RWPE2 (cell line): Measurements from ENCODE around the gene PDE4B.

Source experiments
- ATAC-seq: fragments of 200-7000 bp; cut with Tn5 transposase; 3 replicates; pipeline ENCODE4 v1.9.1; 2021; ENCODE audit warnings: low read depth
- DNase-seq: peaks from one replicate; pipeline ENCODE4 v3.0.0-alpha.2; 2020; ENCODE audit warnings: low spot score
- H3K27ac ChIP-seq: fragments of 450-650 bp; 2 replicates; pipeline ENCODE4 v1.5.1; 2017; ENCODE audit warnings: mild to moderate bottlenecking; ENCODE audit not compliant: poor library complexity, severe bottlenecking
- H3K27me3 ChIP-seq: fragments of 250-450 bp; sonication (Bioruptor Pico); 2 replicates; pipeline ENCODE4 v1.5.1; 2021; ENCODE audit warnings: mild to moderate bottlenecking, moderate library complexity; ENCODE audit not compliant: insufficient read depth, poor library complexity, severe bottlenecking
- H3K36me3 ChIP-seq: fragments of 250-450 bp; sonication (Bioruptor Pico); 2 replicates; pipeline ENCODE4 v1.5.1; 2020; ENCODE audit warnings: low read depth, mild to moderate bottlenecking, moderate library complexity
- H3K4me1 ChIP-seq: fragments of 250-450 bp; sonication (Bioruptor Pico); 2 replicates; pipeline ENCODE4 v1.5.1; 2021; ENCODE audit warnings: mild to moderate bottlenecking, moderate library complexity; ENCODE audit not compliant: insufficient read depth, poor library complexity, severe bottlenecking
- H3K4me3 ChIP-seq: fragments of 250-450 bp; sonication (Bioruptor Pico); 2 replicates; pipeline ENCODE4 v1.5.1; 2021; ENCODE audit warnings: mild to moderate bottlenecking, moderate library complexity; ENCODE audit not compliant: severe bottlenecking
- H3K9me3 ChIP-seq: fragments of 250-450 bp; sonication (Bioruptor Pico); 2 replicates; pipeline ENCODE4 v1.5.1; 2021; ENCODE audit warnings: mild to moderate bottlenecking, moderate library complexity; ENCODE audit not compliant: severe bottlenecking
- TF ChIP-seq, protein P1 (sequence below): fragments of 450-650 bp; IDR thresholded peaks from one replicate; pipeline ENCODE4 v1.5.1; 2017; ENCODE audit warnings: mild to moderate bottlenecking, moderate library complexity; ENCODE audit not compliant: poor library complexity, severe bottlenecking

PDE4B gene

DNA sequence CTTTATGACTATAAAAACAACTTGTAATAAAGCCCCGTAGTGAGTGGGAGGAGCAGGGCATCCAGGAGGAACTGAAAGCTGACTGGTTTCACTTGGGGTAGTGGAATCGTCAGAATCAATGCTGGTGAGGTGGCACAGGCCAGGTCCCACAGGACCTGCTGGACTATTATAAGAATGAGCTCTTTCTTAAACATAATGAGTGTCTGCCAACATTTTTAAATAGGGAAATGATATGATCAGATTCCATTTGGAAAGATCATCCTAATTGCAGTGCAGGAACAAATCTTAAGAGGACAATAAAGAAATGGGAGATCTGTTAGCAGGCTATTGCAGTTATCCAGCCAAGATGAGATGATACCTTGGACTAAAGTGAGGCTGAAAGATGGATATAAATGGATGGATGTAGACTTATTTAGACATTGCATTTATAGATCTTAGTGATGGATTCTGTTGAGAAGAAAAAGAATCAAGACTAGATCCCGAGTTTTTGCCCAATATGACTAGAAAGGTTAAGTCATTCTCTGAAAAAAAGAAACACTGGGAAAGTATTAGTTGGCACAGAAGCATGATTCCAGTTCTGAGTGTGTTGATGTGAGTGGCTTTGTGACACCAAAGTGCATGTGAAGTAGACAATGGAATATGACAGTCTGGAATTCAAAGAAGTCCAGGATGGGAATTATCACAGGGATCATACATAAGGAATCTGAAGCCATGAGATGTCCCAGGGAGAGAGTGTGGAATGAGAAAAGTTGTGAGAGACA, 587.9 kb downstream of the PDE4B start:
- no peak overlapping the region for H3K27ac ChIP-seq
- ATAC-seq (no peak), DNase-seq (no peak)
- no peaks in the 10 kb centered on the region for H3K27me3 ChIP-seq
- no peaks in the 10 kb centered on the region for H3K36me3 ChIP-seq
- TF ChIP-seq, protein P1, sequence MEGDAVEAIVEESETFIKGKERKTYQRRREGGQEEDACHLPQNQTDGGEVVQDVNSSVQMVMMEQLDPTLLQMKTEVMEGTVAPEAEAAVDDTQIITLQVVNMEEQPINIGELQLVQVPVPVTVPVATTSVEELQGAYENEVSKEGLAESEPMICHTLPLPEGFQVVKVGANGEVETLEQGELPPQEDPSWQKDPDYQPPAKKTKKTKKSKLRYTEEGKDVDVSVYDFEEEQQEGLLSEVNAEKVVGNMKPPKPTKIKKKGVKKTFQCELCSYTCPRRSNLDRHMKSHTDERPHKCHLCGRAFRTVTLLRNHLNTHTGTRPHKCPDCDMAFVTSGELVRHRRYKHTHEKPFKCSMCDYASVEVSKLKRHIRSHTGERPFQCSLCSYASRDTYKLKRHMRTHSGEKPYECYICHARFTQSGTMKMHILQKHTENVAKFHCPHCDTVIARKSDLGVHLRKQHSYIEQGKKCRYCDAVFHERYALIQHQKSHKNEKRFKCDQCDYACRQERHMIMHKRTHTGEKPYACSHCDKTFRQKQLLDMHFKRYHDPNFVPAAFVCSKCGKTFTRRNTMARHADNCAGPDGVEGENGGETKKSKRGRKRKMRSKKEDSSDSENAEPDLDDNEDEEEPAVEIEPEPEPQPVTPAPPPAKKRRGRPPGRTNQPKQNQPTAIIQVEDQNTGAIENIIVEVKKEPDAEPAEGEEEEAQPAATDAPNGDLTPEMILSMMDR = no peak
- H3K4me1 ChIP-seq = no peaks in the 10 kb centered on the region
- H3K9me3 ChIP-seq = no peaks in the 10 kb centered on the region
- no peak overlapping the region for H3K4me3 ChIP-seq

DNA sequence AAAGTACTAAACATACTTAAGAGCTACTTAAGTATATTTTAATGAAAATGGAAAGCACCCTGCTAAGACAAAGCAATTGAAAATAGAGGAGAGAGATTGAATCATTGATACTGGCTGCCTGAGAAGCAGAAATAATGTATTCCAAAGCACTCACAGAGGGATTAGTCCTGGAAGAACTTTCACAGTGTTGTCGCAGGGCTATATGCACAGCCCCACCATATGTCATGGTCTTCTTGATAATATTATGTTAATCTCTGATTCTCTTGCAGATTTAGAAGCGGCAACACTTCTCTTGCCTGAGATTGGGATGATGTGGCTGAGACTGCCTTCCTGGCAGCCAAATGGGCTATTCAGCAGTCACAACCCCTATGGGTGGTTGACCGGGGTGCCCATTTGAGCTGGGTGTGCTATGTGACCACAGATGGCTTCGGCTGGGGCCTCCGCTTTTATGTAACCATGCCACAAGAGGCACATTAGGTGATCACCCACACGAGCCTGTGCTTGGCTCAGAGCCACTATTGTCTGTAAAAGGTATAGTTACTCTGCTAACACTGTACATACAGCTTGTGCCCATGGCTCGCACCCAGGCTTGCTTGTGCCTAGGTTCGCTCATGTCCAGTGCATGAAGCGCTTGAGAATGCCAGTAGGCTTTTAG, 589.1 kb downstream of the PDE4B start:
- no peaks in the 10 kb centered on the region for H3K27me3 ChIP-seq
- H3K27ac ChIP-seq = no peak overlapping the region
- H3K4me3 ChIP-seq = no peak overlapping the region
- H3K36me3 ChIP-seq = no peaks in the 10 kb centered on the region
- no peak for DNase-seq
- TF ChIP-seq, protein P1 = no peak
- ATAC-seq = no peak
- H3K9me3 ChIP-seq = no peaks in the 10 kb centered on the region
- H3K4me1 ChIP-seq = no peaks in the 10 kb centered on the region

DNA sequence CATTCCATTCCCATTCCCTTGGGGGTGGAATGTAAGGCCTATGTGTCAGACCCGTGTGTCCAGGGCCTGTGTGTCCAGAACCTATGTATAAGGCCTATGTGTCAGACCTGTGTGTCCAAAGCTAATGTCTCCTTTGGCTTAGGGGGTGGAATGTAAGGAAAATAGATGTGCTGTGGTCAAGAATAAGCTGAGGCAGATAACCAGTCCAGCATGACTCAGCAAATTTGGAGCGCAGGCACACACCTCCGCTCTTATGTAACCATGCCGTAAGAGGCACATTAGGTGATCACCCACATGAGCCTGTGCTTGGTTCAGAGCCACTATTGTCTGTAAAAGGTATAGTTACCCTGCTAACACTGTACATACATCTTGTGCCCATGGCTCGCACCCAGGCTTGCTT, 590.5 kb downstream of the PDE4B start:
- no peak overlapping the region for H3K27ac ChIP-seq
- H3K9me3 ChIP-seq = no peaks in the 10 kb centered on the region
- H3K27me3 ChIP-seq = no peaks in the 10 kb centered on the region
- H3K4me1 ChIP-seq = no peaks in the 10 kb centered on the region
- DNase-seq (no peak), ATAC-seq (no peak)
- H3K4me3 ChIP-seq = no peak overlapping the region
- TF ChIP-seq, protein P1 = no peak
- no peaks in the 10 kb centered on the region for H3K36me3 ChIP-seq

DNA sequence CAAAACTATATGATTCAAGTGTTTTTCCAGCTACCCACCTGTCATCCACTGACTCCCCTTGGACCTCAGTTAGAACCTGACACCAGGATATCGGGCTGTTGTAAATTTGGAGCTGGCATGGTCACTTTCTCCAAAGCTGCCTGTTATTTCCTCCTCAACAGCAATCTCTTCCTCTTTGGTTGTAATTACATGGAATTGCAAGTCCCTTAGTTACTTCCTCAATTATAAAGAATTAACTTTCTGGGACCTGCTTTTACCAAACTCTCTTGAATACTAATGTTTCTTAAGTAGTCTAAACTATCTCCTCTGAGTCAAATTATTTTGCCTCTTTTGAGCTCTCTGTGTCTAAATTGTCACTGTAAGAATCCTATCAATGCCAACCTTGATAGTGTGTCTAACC, 590.9 kb downstream of the PDE4B start:
- no peak overlapping the region for H3K4me3 ChIP-seq
- TF ChIP-seq, protein P1 = no peak

More for the DNA sequence above, 590.9 kb downstream of the PDE4B start:
- Histone ChIP-seq H3K27ac (no peak overlapping the region), H3K27me3 (no peaks in the 10 kb centered on the region), H3K4me1 (no peaks in the 10 kb centered on the region), H3K9me3 (no peaks in the 10 kb centered on the region), H3K36me3 (no peaks in the 10 kb centered on the region)
- ATAC-seq = no peak
- no peak for DNase-seq
